K562 (cell line): ENCODE results near the gene SORCS1. TPM values are rescaled to one million over a fixed set of nuclear protein-coding genes. Genes with fewer than 3 reads are reported as not detected.

ENCODE experiments used
- ARNT ChIP-seq, 2 experiments: fragments of 450-650 bp; IDR thresholded peaks; 2 replicates each; pipeline ENCODE4 v1.6.1; 2016; ENCODE audit warnings: mild to moderate bottlenecking in 1 of 2
- CBFA2T3 ChIP-seq: fragments of 450-650 bp; IDR thresholded peaks from 2 replicates; pipeline ENCODE4 v1.6.1; 2017
- CEBPG ChIP-seq, 3 experiments: fragments of 200-800 bp in 1 of 3; sonication (Bioruptor generic) in 1 of 3; sonication (generic) in 1 of 3; formaldehyde crosslinking in 1 of 3; IDR thresholded peaks in 2 of 3; conservative IDR thresholded peaks in 1 of 3; 2 replicates each; pipeline versions ENCODE4 v1.6.1 to v1.8.0; 2016 to 2022; ENCODE audit warnings: missing compliant biosample characterization in 2 of 3, missing genetic modification characterization in 2 of 3, mild to moderate bottlenecking in 1 of 3, missing genetic modification reagents in 1 of 3
- E2F3 ChIP-seq: fragments of 250-450 bp; sonication (Bioruptor Pico); IDR thresholded peaks from 2 replicates; pipeline ENCODE4 v1.4.0; 2020; ENCODE audit warnings: mild to moderate bottlenecking
- FOXA1 ChIP-seq: fragments of 450-650 bp; IDR thresholded peaks from 2 replicates; pipeline ENCODE4 v1.6.1; 2016; ENCODE audit warnings: mild to moderate bottlenecking, borderline replicate concordance
- KDM5B ChIP-seq: fragments of 200-600 bp; sonication (generic); IDR thresholded peaks from 2 replicates; pipeline ENCODE4 v1.6.1; 2012; ENCODE audit warnings: low read depth, mild to moderate bottlenecking, moderate library complexity, low read length, control low read depth, inconsistent platforms; ENCODE audit not compliant: insufficient replicate concordance
- KLF10 ChIP-seq: fragments of 250-450 bp; sonication (Bioruptor Pico); IDR thresholded peaks from 2 replicates; pipeline ENCODE4 v1.6.1; 2021; ENCODE audit warnings: matching md5 sums
- NFXL1 ChIP-seq: fragments of 450-650 bp; formaldehyde crosslinking; IDR thresholded peaks from 2 replicates; pipeline ENCODE4 v1.4.0; 2021; ENCODE audit warnings: mild to moderate bottlenecking
- NR3C1 ChIP-seq: sonication (generic); formaldehyde crosslinking; IDR thresholded peaks from 2 replicates; pipeline ENCODE4 v1.8.1; 2022; ENCODE audit warnings: missing genetic modification reagents
- RFX1 ChIP-seq: fragments of 450-650 bp; IDR thresholded peaks from 2 replicates; pipeline ENCODE4 v1.6.1; 2016; ENCODE audit warnings: mild to moderate bottlenecking, moderate library complexity
- SOX6 ChIP-seq: fragments of 450-650 bp; IDR thresholded peaks from 2 replicates; pipeline ENCODE4 v1.6.1; 2014; ENCODE audit warnings: mild to moderate bottlenecking
- STAG1 ChIP-seq: sonication (generic); formaldehyde crosslinking; IDR thresholded peaks from 2 replicates; pipeline ENCODE4 v1.5.0; 2020; ENCODE audit warnings: missing genetic modification reagents, borderline replicate concordance
- STAT5A ChIP-seq: IDR thresholded peaks from 2 replicates; pipeline ENCODE4 v1.6.1; 2012; ENCODE audit warnings: low read length, inconsistent platforms, borderline replicate concordance
- ZNF316 ChIP-seq: fragments of 450-650 bp; IDR thresholded peaks from 2 replicates; pipeline ENCODE4 v1.6.1; 2016
- ZNF431 ChIP-seq: sonication (generic); formaldehyde crosslinking; IDR thresholded peaks from 2 replicates; pipeline ENCODE4 v1.8.0; 2022; ENCODE audit warnings: mild to moderate bottlenecking, missing genetic modification reagents
- ZNF507 ChIP-seq: conservative IDR thresholded peaks from 2 replicates; pipeline ENCODE4 v1.6.1; 2017; ENCODE audit warnings: missing genetic modification characterization, missing compliant biosample characterization
- polyA plus RNA-seq, 8 experiments: library from polyadenylated mRNA; depleted of rRNA in 4 of 8; stranded (reverse) in 5 of 8; unstranded in 3 of 8; fragments of >200 nt; fragmentation: Nextera tagmentation in 2 of 8; fragmentation: Illumina TruSeq in 1 of 8; extraction: Ambion mirVana in 2 of 8; extraction: Trizol in 1 of 8; gene quantifications; 2 replicates each; pipeline versions ENCODE4 v1.2.1 to v1.2.3, GENCODE V29; 2011 to 2014; ENCODE audit warnings: inconsistent platforms in 1 of 8, missing spikeins in 1 of 8
- total RNA-seq, 7 experiments: library from RNA; depleted of rRNA in 6 of 7; stranded (reverse); fragments of >200 nt in 6 of 7; fragmentation: Illumina TruSeq in 2 of 7; extraction: Trizol in 2 of 7; gene quantifications; 2 replicates each; pipeline versions ENCODE4 v1.2.1 to v1.2.3, GENCODE V29; 2011 to 2021; ENCODE audit warnings: low replicate concordance in 1 of 7
- TF ChIP-seq, protein P1 (sequence below): sonication (generic); formaldehyde crosslinking; IDR thresholded peaks from 2 replicates; pipeline ENCODE4 v1.8.1; 2023; ENCODE audit warnings: mild to moderate bottlenecking, missing genetic modification reagents, moderate library complexity
- TF ChIP-seq, protein P2 (sequence below): fragments of 450-650 bp; IDR thresholded peaks from 2 replicates; pipeline ENCODE4 v1.6.1; 2016; ENCODE audit warnings: low read depth
- TF ChIP-seq, protein P3 (sequence below), 3 experiments: IDR thresholded peaks in 2 of 3; conservative IDR thresholded peaks in 1 of 3; 2 replicates each; pipeline ENCODE4 v1.5.1; 2011 to 2012; ENCODE audit warnings: low read length in 3 of 3, mild to moderate bottlenecking in 3 of 3, control low read depth in 2 of 3, improper control_type of control experiment in 1 of 3, inconsistent platforms in 1 of 3, low read depth in 1 of 3, mixed read lengths in 1 of 3, moderate library complexity in 1 of 3; ENCODE audit not compliant: insufficient read depth in 2 of 3

Gene SORCS1
- total and polyA plus RNA-seq, 9 of the 15 experiments (the other 6 are each of a cell fraction or from before 2014, with no cell fraction given), result 1.5 to 3.9 (median 2.7) TPM

- TF ChIP-seq, protein P1, sequence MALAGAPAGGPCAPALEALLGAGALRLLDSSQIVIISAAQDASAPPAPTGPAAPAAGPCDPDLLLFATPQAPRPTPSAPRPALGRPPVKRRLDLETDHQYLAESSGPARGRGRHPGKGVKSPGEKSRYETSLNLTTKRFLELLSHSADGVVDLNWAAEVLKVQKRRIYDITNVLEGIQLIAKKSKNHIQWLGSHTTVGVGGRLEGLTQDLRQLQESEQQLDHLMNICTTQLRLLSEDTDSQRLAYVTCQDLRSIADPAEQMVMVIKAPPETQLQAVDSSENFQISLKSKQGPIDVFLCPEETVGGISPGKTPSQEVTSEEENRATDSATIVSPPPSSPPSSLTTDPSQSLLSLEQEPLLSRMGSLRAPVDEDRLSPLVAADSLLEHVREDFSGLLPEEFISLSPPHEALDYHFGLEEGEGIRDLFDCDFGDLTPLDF, result no peak
- TF ChIP-seq STAG1 (CRISPR knock-in tag) (no peak), CEBPG (CRISPR knock-in tag; IDR thresholded peaks at IDR 0.05) (no peak), CEBPG (tag; conservative IDR thresholded peaks at IDR 0.05 in 1 of 2, IDR thresholded peaks at IDR 0.05 in 1 of 2) (no peak), FOXA1 (no peak), ARNT (IDR thresholded peaks at IDR 0.05) (no peak), ZNF507 (no peak), ZNF431 (CRISPR knock-in tag) (no peak), NR3C1 (no peak), ZNF316 (peak; percentile 78), STAT5A (no peak; the same call in 1 of the 2 replicates), CBFA2T3 (peak; percentile 81), NFXL1 (CRISPR knock-in tag) (no peak), KDM5B (no peak), SOX6 (0 out of 2 replicates have a peak, but pooled peaks have one; percentile 33), KLF10 (CRISPR knock-in tag) (no peak), E2F3 (CRISPR knock-in tag) (no peak), RFX1 (no peak)
- TF ChIP-seq, protein P2, sequence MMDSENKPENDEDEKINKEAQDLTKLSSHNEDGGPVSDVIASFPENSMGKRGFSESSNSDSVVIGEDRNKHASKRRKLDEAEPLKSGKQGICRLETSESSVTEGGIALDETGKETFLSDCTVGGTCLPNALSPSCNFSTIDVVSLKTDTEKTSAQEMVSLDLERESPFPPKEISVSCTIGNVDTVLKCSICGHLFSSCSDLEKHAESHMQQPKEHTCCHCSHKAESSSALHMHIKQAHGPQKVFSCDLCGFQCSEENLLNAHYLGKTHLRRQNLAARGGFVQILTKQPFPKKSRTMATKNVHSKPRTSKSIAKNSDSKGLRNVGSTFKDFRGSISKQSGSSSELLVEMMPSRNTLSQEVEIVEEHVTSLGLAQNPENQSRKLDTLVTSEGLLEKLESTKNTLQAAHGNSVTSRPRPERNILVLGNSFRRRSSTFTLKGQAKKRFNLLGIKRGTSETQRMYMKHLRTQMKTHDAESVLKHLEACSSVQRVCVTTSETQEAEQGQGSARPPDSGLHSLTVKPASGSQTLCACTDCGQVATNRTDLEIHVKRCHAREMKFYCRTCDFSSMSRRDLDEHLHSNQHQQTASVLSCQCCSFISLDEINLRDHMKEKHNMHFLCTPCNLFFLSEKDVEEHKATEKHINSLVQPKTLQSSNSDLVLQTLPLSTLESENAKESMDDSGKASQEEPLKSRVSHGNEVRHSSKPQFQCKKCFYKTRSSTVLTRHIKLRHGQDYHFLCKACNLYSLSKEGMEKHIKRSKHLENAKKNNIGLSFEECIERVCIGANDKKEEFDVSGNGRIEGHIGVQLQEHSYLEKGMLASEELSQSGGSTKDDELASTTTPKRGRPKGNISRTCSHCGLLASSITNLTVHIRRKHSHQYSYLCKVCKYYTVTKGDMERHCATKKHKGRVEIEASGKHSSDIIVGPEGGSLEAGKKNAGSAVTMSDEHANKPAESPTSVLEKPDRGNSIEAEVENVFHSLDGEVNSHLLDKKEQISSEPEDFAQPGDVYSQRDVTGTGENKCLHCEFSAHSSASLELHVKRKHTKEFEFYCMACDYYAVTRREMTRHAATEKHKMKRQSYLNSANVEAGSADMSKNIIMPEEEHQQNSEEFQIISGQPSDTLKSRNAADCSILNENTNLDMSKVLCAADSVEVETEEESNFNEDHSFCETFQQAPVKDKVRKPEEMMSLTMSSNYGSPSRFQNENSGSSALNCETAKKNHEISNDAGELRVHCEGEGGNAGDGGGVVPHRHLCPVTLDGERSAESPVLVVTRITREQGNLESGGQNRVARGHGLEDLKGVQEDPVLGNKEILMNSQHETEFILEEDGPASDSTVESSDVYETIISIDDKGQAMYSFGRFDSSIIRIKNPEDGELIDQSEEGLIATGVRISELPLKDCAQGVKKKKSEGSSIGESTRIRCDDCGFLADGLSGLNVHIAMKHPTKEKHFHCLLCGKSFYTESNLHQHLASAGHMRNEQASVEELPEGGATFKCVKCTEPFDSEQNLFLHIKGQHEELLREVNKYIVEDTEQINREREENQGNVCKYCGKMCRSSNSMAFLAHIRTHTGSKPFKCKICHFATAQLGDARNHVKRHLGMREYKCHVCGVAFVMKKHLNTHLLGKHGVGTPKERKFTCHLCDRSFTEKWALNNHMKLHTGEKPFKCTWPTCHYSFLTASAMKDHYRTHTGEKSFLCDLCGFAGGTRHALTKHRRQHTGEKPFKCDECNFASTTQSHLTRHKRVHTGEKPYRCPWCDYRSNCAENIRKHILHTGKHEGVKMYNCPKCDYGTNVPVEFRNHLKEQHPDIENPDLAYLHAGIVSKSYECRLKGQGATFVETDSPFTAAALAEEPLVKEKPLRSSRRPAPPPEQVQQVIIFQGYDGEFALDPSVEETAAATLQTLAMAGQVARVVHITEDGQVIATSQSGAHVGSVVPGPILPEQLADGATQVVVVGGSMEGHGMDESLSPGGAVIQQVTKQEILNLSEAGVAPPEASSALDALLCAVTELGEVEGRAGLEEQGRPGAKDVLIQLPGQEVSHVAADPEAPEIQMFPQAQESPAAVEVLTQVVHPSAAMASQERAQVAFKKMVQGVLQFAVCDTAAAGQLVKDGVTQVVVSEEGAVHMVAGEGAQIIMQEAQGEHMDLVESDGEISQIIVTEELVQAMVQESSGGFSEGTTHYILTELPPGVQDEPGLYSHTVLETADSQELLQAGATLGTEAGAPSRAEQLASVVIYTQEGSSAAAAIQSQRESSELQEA, result no peak
- TF ChIP-seq, protein P3, sequence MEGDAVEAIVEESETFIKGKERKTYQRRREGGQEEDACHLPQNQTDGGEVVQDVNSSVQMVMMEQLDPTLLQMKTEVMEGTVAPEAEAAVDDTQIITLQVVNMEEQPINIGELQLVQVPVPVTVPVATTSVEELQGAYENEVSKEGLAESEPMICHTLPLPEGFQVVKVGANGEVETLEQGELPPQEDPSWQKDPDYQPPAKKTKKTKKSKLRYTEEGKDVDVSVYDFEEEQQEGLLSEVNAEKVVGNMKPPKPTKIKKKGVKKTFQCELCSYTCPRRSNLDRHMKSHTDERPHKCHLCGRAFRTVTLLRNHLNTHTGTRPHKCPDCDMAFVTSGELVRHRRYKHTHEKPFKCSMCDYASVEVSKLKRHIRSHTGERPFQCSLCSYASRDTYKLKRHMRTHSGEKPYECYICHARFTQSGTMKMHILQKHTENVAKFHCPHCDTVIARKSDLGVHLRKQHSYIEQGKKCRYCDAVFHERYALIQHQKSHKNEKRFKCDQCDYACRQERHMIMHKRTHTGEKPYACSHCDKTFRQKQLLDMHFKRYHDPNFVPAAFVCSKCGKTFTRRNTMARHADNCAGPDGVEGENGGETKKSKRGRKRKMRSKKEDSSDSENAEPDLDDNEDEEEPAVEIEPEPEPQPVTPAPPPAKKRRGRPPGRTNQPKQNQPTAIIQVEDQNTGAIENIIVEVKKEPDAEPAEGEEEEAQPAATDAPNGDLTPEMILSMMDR (IDR thresholded peaks at IDR 0.05 in 2 of 3, conservative IDR thresholded peaks at IDR 0.05 in 1 of 3; ENCODE audit: insufficient read depth in 2 of 3, low read depth in 1 of 3, low read length in 3 of 3), result no peak
Measured at GRCh38 chr10:106996510-106996909, 168.0 kb downstream of the SORCS1 start (continued).
